ENCODE measurements around the gene AADACL3. TPM values are rescaled to one million over a fixed set of nuclear protein-coding genes. Genes with fewer than 3 reads are reported as not detected.

Gene AADACL3
- total and polyA plus RNA-seq, 10 of the 15 experiments (the other 5 are each of a cell fraction or from before 2014, with no cell fraction given), result not detected

GRCh38 chr1:12774801-12775345, 59.0 kb downstream of the AADACL3 start (continued):
- TF ChIP-seq RFX5 (IDR thresholded peaks at IDR 0.05; ENCODE audit: low read depth, low read length), result no peak

- POLR2A ChIA-PET, result no interaction called here
- CTCF ChIA-PET, result interaction anchor here (1.4 kb wide), 1 partner anchor 11 kb away, joined by 3 read pairs; no protein-coding TSS in a partner anchor
Measured at GRCh38 chr1:12775443-12775842, 59.5 kb downstream of the AADACL3 start.

More at GRCh38 chr1:12775443-12775842, 59.5 kb downstream of the AADACL3 start:
- ChIA-PET SMC1A (ENCODE audit: uncharacterized antibody, unreplicated experiment) (no interaction called here), RAD21 (ENCODE audit: unreplicated experiment) (no interaction called here)
- WGBS (ENCODE audit: insufficient coverage, insufficient replicate concordance, low lambda C conversion rate, missing lambda C conversion rate), result 19% methylated on average over 8 of the region's 8 CpGs
- intact Hi-C loops (cut with micrococcal nuclease; ENCODE audit: unreplicated experiment), result no loop called here
- ATAC-seq (no peak), FAIRE-seq (no peak), DNase-seq (ENCODE audit: low read depth, low spot score) (no peak)
- Histone ChIP-seq H3K79me2 (ENCODE audit: control insufficient read depth, insufficient read depth, low read length) (no peaks in the 10 kb centered on the region), H3K27me3 (replicated peaks in 1 of 2; ENCODE audit: control insufficient read depth in 2 of 2, insufficient read depth in 2 of 2, low read length in 1 of 2) (no peaks in the 10 kb centered on the region; a peak in 1 of 4 replicates), H4K20me1 (ENCODE audit: control insufficient read depth, insufficient read depth) (no peaks in the 10 kb centered on the region), H2AFZ (ENCODE audit: control insufficient read depth, low read depth, low read length) (no peak overlapping the region), H3K4me3 (no peak overlapping the region), H3K4me2 (ENCODE audit: control insufficient read depth, insufficient read depth) (no peak overlapping the region), H3K36me3 (ENCODE audit: control insufficient read depth in 2 of 2, insufficient read depth in 2 of 2, low read length in 1 of 2) (no peaks in the 10 kb centered on the region), H3K4me1 (ENCODE audit: control insufficient read depth, insufficient read depth, low read length) (no peaks in the 10 kb centered on the region), H3K9me3 (replicated peaks; ENCODE audit: control insufficient read depth, insufficient read depth, low read length) (no peaks in the 10 kb centered on the region), H3K27ac (ENCODE audit: control insufficient read depth, insufficient read depth) (no peak overlapping the region), H3K9ac (ENCODE audit: control insufficient read depth, insufficient read depth, low read length) (no peak overlapping the region)
- no TSS peak for BruUV-seq (replicated peaks)
- in situ Hi-C loops (cut with MboI), result no loop called here
- TF ChIP-seq FOXM1 (IDR thresholded peaks at IDR 0.05; ENCODE audit: low read depth, low read length) (no peak), NKRF (conservative IDR thresholded peaks at IDR 0.05) (no peak), CREB1 (IDR thresholded peaks at IDR 0.05; ENCODE audit: low read depth) (no peak), ZNF622 (IDR thresholded peaks at IDR 0.05) (no peak)

Measured in GM12878 (cell line).